ENCODE data around the gene SLC7A14. TPM values are rescaled to one million over a fixed set of nuclear protein-coding genes. Genes with fewer than 3 reads are reported as not detected.

Gene SLC7A14
- total and polyA plus RNA-seq, 2 of the 4 experiments (the other 2 are of a cell fraction): 2.7 to 6.8 TPM

- Histone ChIP-seq H3K79me1 (ENCODE audit: low read depth in 1 of 2, low read length in 2 of 2) (no peaks in the 10 kb centered on the region), H2BK20ac (ENCODE audit: low read depth, low read length) (no peak overlapping the region), H3K9me3 (ENCODE audit: control insufficient read depth, insufficient read depth, low read length) (peaks cover 2% of the 10 kb centered on the region; the same call in 1 of the 2 replicates), H3K9ac (ENCODE audit: low read depth, low read length) (no peak overlapping the region), H3K23ac (ENCODE audit: low read depth, low read length) (no peak overlapping the region), H3K18ac (ENCODE audit: low read depth, low read length) (no peak overlapping the region), H3K14ac (replicated peaks; ENCODE audit: low read depth, low read length) (no peak overlapping the region), H4K8ac (ENCODE audit: low read depth in 2 of 2, low read length in 2 of 2) (no peak overlapping the region), H2AK9ac (replicated peaks; ENCODE audit: low read depth, low read length, poor library complexity) (no peak overlapping the region), H3K56ac (ENCODE audit: extremely low read depth, insufficient read depth, low read length) (no peak overlapping the region), H2BK15ac (ENCODE audit: low read depth, low read length) (no peak overlapping the region), H2AFZ (replicated peaks; ENCODE audit: low read length, poor library complexity) (no peak overlapping the region), H3K36me3 (ENCODE audit: control insufficient read depth, insufficient read depth, low read length) (no peaks in the 10 kb centered on the region), H2AK5ac (ENCODE audit: low read depth, low read length) (no peak overlapping the region), H4K20me1 (ENCODE audit: insufficient read depth, low read length) (no peaks in the 10 kb centered on the region), H3K9me1 (ENCODE audit: insufficient read depth, low read length) (peaks cover 2% of the 10 kb centered on the region; the same call in 1 of the 2 replicates), H4K91ac (ENCODE audit: insufficient read depth, low read depth, low read length) (no peak overlapping the region), H2BK5ac (ENCODE audit: low read depth, low read length, poor library complexity, severe bottlenecking) (no peak overlapping the region), H3K4ac (ENCODE audit: low read depth, low read length) (no peak overlapping the region), H2BK120ac (ENCODE audit: low read depth, low read length) (no peak overlapping the region), H3K27me3 (ENCODE audit: control insufficient read depth, insufficient read depth, low read length) (no peaks in the 10 kb centered on the region), H3K4me1 (ENCODE audit: control insufficient read depth, insufficient read depth, low read length) (no peaks in the 10 kb centered on the region), H3K4me3 (ENCODE audit: insufficient read depth, low read depth, low read length) (no peak overlapping the region), H4K5ac (ENCODE audit: low read depth, low read length) (no peak overlapping the region), H3K4me2 (ENCODE audit: low read depth, low read length) (no peak overlapping the region), H3K27ac (ENCODE audit: insufficient read depth, low read length) (no peak overlapping the region)
- ATAC-seq (ENCODE audit: low read depth) (no peak), DNase-seq (no peak)
- WGBS, 2 experiments (ENCODE audit: extremely low coverage in 2 of 2, insufficient read length in 1 of 2): 83% methylated on average over 1 of the region's 4 CpGs; no CpG with 5 or more reads in 1 of the 2 experiments
- ChIA-PET POLR2A (ENCODE audit: unreplicated experiment) (no interaction called here), CTCF (no interaction called here)
- no TSS peak for BruUV-seq (replicated peaks)
- no peak for TF ChIP-seq CHD1 (IDR thresholded peaks at IDR 0.05; ENCODE audit: low read depth, low read length)
- dilution Hi-C loops (cut with HindIII; ENCODE audit: low sequenced_read_pairs, unreplicated experiment): no loop called here
- in situ Hi-C loops (cut with MboI; ENCODE audit: low sequenced_read_pairs): no loop called here
- intact Hi-C loops (cut with micrococcal nuclease): no loop called here
These were observed 25.6 kb downstream of the SLC7A14 start for GRCh38 chr3:170560296-170560695.

Measured in IMR-90 (cell line).